GM21423 (cell line): Measurements from ENCODE around the gene FANCC.
"Not testable (repeated sequence)": the region's sequence is repeated elsewhere in the genome, so short reads cannot be mapped to it uniquely, and the experiment has no call there.

Experiments used
- ATAC-seq: cut with Tn5 transposase; IDR thresholded peaks from one replicate; pipeline ENCODE4 v1.9.1; 2021; ENCODE audit warnings: mild to moderate bottlenecking, moderate library complexity; ENCODE audit not compliant: unreplicated experiment

Gene FANCC

DNA sequence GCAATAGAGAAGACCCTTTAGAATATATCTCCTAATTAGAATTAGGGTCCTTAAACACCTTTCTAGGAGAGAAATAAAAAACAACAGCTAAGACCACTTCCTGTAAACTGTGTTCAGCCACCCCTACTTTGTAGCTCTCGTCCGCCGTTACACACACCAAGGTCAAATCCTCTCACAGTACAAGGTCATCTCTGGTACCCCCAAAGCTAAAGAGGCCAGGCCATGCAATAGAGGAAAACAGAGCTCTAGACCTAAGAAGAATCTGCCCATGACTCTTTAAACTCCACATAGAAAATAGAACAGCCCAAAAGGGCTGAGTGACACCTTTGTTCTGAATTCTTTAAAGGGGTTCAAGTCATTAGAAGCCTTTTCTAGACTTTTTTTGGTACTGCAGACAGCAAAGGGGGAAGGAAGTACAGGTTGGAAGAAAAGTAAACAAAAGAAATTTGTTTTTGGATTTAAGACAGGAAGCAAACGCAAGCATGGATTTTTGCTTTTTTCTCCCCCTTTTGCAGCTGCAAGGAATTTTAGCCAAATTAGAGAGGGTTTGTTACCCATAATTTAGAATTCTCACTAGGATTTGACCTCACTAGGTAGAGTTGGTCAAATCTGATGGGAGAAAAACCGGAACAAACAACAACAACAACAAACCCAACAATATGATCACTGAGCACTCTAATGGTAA is 13.4 kb upstream of the FANCC start:
- no peak for ATAC-seq

DNA sequence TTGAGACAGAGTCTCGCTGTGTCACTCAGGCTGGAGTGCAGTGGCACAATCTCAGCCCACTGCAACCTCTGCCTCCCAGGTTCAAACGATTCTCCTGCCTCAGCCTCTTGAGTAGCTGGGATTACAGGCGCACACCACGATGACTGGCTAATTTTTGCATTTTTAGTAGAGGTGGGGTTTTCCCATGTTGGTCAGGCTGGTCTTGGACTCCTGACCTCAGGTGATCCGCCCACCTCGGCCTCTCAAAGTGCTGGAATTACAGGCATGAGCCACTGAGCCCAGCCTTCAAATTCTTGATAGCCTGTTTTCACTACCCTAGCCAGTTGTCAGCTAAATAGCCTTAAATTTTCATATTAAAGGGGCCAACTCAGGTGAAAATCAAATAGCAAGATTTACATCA is 11.6 kb upstream of the FANCC start:
- ATAC-seq = not testable (repeated sequence)

DNA sequence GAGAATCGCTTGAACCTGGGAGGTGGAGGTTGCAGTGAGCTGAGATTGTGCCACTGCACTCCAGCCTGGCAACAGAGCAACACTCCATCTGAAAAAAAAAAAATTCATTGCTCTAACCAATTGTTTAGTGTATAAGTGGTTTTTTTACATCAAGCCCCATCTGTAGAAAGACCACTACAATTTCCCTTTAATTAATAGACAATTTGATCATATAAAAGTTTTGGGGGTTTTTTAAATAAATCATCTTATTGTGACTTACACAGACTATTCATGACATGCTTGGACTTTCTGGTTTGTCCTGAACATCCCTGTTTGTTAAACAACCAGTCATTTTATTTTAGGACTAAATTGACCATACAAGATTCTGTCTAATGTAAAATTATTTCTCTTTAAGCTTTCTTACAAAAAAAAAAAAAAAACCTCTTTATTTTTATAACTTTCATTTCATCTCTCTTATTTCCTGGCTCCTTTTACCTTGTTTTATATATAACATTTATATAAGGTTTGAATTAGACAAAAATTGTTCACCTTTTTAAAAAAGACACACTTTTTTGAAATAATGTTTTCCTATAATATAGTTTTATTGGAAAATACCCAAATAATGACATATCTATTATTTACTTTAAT is 9.8 kb upstream of the FANCC start:
- ATAC-seq = no peak

DNA sequence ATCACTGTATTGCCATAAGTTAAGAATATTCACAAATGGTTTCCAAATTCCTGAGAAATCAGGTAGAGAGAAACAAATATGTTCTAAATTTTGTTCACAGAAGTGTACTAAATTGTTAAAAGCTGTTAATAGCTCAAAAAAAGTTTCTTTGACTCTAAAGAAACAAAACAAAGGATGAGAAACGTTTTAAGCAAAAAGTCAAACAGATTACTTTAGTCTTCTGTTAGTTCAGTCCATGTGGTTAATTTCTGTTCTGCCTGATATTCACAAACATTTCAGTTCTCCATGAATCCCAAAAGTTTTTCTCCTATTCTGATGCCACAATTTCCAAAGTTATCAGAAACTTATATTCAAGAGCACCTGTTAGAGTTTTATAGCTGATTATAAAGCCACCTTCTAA is 7.7 kb upstream of the FANCC start:
- no peak for ATAC-seq

DNA sequence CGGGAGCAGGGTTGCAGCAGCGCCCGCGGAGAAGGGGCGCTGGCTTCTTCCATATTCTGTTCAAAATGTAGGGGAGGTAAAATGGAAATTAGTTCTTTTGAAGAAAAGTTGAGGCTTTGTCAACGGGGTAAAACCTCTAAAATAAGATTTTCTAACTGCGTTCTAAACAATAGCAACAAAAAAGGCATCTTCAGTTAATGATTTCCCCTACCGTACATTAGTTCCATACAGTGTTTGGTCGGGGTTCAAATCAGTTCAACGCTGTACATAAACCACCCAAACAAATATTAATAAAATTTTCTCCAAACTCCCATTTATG is 343 bp upstream of the FANCC start:
- no peak for ATAC-seq

DNA sequence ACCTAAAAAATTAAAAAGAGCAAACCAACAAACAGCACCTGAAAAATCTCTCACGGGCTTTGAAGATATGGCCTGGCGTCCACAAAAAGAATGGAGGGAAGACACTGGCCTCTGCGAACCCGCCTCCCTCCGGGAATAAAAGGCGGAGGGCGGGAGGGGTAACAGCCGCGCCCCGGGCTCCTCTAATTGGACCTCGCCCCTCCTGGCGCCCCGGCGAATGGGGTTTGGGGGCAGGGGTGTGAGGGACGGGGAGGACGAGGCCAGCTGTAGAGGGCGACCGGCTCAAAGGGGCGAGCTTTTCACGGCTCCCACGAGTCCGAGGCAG is 753 bp downstream of the FANCC start:
- ATAC-seq = peak; percentile 50

DNA sequence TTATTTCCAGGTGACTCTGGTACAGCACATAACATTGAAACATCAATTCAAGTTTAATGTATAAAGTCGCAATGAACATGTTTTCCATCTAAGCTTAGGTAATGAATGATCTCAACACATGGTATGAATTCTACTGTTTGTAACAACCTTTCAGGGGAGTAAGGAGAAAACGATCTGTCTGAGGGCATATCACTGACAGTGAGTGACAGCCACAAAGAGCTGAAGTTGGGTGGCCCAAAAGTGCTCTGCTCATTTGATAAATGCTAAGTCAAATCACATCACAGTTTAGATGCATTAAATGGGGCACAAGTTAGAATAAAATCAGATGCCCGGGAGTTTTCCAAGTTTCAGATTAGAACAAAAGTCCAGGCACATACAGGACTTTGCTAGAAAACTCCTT is 1.2 kb downstream of the FANCC start:
- ATAC-seq = no peak

DNA sequence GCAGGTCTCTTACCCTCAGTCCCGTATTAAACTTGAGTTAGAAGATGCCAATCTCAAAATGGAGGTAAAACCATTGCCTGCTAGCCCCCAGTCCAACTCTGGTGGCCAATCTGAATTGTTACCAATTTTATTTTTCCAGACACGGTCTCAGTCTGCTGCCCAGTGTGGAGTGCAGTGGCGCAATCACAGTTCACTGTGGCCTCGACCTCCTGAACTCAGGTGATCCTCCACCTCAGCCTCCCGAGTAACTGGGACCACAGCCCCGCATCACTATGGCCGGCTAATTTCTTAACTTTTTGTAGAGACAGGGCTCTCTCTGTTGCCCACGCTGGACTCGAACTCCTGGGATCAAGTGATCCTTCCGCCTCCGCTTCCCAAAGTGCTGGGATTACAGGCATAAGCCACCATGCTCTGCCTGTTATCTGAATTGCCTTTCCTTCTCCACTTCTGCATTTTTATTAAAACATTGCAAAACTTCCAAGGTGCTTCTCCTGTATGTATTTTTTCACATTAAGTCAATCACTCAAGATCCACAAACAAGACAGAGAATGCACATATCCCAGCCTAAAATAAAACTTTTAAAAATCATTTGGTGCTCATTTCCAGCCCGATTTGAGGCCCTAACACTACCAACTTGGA is 2.3 kb downstream of the FANCC start:
- ATAC-seq = no peak

DNA sequence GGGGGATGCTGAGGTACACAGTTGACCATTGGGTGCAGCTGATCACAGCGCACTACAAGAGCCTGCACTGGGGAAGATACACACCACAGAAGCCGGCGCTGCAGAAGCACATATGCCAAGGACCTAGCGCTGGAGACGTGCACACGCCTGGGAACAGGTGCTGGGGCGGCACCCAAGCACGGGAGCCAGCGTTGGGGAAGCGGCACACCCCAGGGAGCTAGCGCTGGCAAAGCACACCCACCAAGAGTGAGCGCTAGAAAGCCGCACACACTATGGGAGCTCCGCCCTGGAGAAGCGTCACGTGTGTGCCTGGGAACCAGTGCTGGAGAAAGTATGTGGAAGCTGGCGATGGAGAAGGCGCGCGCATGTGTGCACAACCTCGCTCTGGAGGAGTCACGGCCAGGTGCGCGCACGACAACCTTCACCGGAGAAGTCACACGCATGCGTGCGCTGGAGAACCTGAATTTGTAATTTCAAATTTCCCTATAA is 4.5 kb downstream of the FANCC start:
- ATAC-seq = no peak

DNA sequence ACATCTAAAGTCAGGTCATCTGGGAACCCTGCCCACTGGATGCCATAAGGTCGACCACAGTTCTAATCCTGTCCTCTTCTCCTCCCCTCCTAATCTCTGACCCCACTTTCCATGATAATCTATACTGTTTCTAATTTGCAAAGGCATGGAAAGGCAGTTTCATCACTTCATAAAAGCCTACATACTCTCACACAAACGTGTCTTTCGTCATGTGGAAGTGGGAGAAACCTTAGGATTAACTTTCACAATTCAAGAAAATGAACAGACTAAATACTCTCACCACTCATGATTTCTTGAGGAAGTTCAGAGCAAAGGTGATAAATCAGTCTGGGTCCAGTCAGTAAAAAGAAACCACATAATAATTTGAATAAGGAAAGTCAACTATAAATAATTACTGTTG is 5.5 kb downstream of the FANCC start:
- ATAC-seq = no peak

DNA sequence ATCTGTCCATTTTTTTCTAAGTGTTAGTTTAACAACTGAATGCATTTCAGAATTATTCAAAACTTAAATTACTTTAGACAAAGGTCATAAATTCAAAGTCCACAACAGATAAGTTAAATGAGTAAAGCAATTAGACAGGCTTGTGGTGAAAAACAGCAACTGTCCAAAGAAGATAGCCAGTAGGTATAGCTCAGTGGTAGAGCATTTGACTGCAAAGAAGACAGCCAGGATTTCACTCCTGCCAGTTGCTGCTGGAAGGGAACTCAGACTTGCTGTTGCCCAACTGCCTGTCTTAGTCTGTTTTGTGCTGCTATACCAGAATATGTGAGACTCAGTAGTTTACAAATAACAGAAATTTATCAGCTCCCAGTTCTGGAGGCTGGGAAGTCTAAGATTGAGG is 10.0 kb downstream of the FANCC start:
- no peak for ATAC-seq

DNA sequence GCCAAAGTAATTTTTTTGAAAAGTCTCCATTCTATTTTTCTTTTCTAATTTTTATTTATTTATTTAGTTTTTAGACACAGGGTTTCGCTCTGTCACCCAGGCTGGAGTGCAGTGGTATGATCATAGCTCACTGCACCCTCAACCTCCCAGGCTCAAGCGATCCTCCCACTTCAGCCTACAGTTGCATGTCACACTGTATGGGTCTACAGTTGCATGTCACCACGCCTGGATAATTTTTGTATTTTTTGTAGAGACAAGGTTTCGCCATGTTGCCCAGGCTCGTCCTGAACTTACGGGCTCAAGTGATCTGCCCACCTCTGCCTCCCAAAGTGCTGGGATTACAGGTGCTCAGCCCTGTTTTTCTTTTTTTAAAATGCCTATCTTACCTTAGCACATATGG is 10.7 kb downstream of the FANCC start:
- no peak for ATAC-seq

DNA sequence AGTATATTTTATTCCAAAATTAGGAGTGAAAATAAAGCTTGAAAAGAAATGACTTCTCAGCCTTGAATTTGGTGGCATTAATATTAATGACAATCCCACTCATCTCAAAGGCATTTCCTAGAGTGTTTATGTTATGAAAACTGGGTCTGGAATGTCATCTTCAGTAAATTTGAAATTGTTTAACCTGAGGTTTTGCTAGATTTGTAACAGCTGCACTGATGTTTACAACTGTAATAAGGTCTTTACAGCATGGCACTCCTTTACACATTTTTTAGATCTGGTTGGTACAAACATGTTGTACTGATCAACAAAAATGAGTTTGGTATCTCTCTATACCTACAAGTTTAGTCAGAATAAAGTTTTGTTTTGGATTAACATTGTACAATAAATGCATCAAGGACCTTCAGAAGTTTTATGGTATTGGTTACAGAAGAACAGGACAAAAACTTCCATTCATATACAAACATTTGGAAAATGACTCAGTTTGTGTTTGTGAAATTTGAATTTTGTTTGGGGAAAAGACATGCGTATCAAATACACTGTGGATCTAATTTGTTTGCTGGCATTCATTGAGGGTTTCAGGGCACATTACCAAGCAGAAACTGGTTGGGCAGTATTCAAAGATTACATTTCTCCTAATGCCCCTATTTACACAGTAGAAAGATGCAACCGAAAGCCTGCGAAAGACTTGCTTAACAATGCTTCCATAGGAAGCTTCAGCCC is 11.6 kb downstream of the FANCC start:
- no peak for ATAC-seq

DNA sequence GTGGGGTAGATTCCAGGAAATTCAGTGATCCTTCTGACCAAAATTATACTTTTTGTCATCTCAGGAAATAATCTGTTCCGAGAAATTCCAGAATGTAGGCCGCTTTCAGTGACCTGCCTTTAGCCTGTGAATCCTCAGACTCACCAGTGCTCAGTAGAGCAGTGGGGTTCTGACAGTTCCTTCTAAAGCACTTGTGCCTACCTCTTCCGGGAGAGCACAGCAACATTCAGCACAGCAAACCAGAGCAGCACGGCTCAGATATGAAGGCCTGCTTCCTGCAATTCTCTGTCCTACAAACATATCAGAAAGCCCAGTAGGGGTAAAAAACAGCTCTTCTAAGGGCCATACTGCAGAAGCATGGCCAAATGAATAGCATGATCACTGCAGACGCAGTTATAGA is 15.0 kb downstream of the FANCC start:
- no peak for ATAC-seq

DNA sequence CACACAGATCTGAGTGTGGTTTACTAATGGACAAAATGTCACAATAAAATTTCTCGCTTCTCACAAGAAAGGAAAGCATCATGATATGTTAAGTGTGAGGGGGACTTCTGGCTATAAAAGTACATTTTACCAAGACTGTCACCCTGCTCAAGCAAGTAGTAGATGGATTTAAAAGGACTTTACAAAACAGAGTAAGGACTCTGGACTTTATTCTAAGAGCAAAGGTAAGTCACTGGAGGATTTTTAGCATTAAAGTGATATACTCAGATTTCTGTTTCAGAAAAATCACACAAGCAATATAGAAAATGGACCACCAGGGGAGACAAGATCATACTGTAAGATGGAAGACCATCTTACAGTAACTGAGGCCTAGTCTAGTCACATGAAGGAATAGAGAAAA is 19.7 kb downstream of the FANCC start:
- no peak for ATAC-seq

DNA sequence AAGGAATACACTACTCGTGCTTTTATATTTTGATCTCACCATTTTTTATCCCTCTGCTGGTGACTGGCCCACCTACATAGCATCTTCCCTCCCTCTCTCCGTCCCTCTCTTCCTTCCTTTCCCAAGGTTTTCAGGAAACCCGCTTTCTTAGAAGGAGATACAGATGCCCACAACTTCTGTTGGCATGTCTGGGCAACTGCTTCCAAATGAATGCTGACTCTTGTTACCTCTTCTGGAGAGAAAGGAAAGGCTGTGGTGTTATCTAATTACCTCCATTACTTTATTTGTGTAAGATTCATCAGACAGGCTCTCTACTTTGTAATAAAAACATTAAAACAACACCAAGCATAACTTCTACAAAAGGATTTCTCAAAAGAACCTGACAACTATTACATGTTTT is 20.2 kb downstream of the FANCC start:
- ATAC-seq = no peak

DNA sequence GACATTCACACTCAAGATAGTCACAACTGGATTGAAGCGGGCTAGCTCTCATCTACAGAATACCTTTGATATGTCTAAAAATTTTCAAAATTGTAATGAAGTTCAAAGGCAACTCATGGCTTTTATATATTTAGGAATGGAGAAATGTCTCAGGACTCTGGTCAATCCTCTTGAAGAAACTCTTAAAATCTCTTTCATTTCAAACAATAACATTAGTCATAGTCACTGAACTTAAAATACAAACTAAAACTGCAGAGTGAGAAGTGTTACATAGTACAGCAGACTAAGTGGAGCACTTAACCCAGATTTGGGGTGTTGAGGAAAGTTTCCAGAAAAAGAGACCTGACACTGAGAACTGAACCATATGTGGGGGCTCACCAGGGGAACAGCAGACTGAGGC is 20.7 kb downstream of the FANCC start:
- ATAC-seq = no peak

DNA sequence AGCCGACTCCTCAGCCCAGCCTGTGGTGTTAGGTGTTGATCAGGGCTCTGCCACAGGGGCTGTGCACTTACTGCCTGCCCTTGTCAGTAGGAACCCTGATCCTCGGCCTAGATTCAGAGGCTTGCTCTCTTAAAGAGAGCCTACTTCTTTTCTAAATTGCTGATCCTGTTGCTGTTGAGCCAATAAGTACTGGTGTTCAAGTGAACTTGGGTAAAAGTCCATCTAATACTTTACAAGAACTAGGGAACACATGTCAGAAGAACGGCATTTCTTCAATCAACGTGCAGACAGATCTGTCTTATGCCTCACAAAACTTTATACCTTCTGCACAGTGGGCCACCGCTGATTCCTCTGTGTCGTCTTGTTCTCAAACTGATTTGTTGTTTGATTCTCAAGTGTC is 24.2 kb downstream of the FANCC start:
- not testable (repeated sequence) for ATAC-seq

DNA sequence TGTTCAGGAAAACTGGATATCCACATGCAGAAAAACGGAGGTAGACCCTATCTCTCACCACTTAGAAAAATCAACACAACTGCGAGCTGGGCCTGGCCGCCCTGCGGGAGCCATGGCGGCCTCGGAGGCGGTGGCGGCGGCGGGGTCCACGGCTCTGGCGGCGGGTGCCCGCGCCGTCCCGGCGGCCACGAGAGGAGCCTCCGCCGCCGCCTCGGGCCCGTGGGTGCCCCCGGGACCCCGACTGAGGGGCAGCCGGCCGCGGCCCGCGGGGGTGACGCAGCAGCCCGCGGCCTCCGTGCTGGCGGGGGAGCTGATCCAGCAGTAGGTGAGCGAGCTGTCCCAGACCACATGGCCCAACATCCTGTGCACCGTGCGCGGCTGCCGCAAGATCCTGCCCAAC is 25.3 kb downstream of the FANCC start:
- no peak for ATAC-seq

DNA sequence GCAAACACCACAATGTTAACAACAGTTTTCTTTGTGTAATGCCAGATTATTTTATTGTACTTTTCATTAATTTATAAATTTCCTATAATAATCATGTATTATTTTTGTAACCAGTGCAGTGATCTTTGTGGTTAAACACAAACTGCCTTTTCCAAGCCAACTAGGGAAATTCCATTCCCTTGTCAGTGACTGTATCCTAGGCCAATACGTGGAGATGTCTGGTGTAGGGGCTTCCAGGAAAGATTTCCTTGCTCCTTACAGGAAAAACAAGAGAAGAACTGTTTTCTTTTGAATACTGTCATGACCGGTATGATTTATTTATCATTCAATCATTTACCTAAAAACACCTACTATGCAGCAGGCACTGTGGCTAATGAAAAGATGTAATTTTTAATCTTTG is 31.4 kb downstream of the FANCC start:
- ATAC-seq = no peak

DNA sequence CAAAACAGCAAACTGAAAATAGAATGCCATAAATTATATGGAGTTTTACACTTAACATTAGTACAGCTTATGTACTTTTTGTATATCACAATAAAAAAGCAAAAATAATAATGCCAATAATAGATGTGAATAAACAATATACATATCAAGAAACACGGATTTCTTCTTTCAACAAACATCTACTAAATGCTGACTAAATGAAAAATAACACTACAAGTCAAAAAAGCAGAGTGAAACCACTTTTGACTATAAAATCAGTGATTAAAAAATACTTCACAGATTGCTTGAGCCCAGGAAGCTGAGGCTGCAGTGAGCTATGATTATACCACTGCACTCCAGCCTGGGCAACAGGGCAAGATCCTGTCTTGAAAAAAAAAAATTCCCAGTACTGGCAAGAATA is 32.2 kb downstream of the FANCC start:
- ATAC-seq = no peak
